Right lobe of liver (tissue), 6 donors: Measurements from ENCODE around the gene FOXP4. TPM values are rescaled to one million over a fixed set of nuclear protein-coding genes. Genes with fewer than 3 reads are reported as not detected.

Experiments
- ATAC-seq, 4 donors: fragments of 200-7000 bp; cut with Tn5 transposase; one replicate each; pipeline ENCODE4 v1.9.1; 2020; ENCODE audit warnings: mild to moderate bottlenecking in 4 of 4, moderate library complexity in 4 of 4
- DNase-seq, 3 donors: peaks; one replicate each; pipeline ENCODE4 v3.0.0-alpha.2; 2020
- H3K27ac ChIP-seq, 3 donors: fragments of 200-600 bp; one replicate each; pipeline ENCODE4 v1.8.0; 2022
- H3K27me3 ChIP-seq, 2 donors: fragments of 200-600 bp; one replicate each; pipeline ENCODE4 v1.8.0; 2022
- H3K36me3 ChIP-seq, 4 donors: fragments of 200-600 bp; sonication (generic) in 1 of 4; one replicate each; pipeline versions ENCODE4 v1.5.1 to v1.8.0; 2017 to 2022; ENCODE audit warnings: control low read depth in 1 of 4
- H3K4me1 ChIP-seq, 4 donors: fragments of 200-600 bp; sonication (generic) in 1 of 4; one replicate each; pipeline versions ENCODE4 v1.5.1 to v1.8.0; 2017 to 2022; ENCODE audit warnings: control low read depth in 1 of 4
- H3K4me3 ChIP-seq, 3 donors: fragments of 200-600 bp; one replicate each; pipeline ENCODE4 v1.8.0; 2022
- H3K9me3 ChIP-seq, 4 donors: fragments of 200-600 bp; sonication (generic) in 1 of 4; one replicate each; pipeline versions ENCODE4 v1.5.1 to v1.8.0; 2017 to 2022; ENCODE audit warnings: control low read depth in 1 of 4
- POLR2A ChIP-seq: fragments of 450-650 bp; IDR thresholded peaks from one replicate; pipeline ENCODE4 v1.6.1; 2017; ENCODE audit warnings: antibody characterized with exemption, mild to moderate bottlenecking
- WGBS: methylation state at CpG from one replicate; pipeline ENCODE4 v1.1.6; 2018; ENCODE audit warnings: low coverage, low lambda C conversion rate; ENCODE audit not compliant: insufficient coverage; ENCODE audit errors: missing lambda C conversion rate; 5-methylcytosine and 5-hydroxymethylcytosine counted together
- intact Hi-C, 2 donors: fragments of 100-400 bp; cut with DNase I; formaldehyde crosslinking; loops; one replicate each; pipeline versions ENCODE4 v1.11.2 to v1.14.1; 2022
- total RNA-seq, 6 experiments: library from RNA; depleted of rRNA in 2 of 6; stranded (reverse); fragments of >200 nt in 2 of 6; fragmentation: NEBNext Ultra II Directional in 3 of 6; extraction: Animal tissue kit (Norgen Biotek cat#: 25700) in 3 of 6; gene quantifications; one replicate each; pipeline versions ENCODE4 v1.1.0 to v1.2.4, GENCODE V29; 2016 to 2023
- TF ChIP-seq, protein P1 (sequence below), 4 donors: fragments of 200-600 bp in 3 of 4; fragments of 450-650 bp in 1 of 4; IDR thresholded peaks; one replicate each; pipeline versions ENCODE4 v1.5.1 to v1.8.0; 2016 to 2022; ENCODE audit warnings: antibody characterized with exemption in 4 of 4, mild to moderate bottlenecking in 2 of 4
- donor health status: DM: no; HTN: yes; CAD: no.
- donor health status: DM: no; HTN: no; CAD: no.
- donor health status: DM: no; HTN: no; CAD: no.
- donor health status: DM: no; HTN: yes; CAD: no.
- donor health status: DM: no; HTN: yes; CAD: no.

FOXP4 gene
- total RNA-seq, 6 experiments from 2014 or later, result 12.6 to 19.2 (median 14.9) TPM

DNA sequence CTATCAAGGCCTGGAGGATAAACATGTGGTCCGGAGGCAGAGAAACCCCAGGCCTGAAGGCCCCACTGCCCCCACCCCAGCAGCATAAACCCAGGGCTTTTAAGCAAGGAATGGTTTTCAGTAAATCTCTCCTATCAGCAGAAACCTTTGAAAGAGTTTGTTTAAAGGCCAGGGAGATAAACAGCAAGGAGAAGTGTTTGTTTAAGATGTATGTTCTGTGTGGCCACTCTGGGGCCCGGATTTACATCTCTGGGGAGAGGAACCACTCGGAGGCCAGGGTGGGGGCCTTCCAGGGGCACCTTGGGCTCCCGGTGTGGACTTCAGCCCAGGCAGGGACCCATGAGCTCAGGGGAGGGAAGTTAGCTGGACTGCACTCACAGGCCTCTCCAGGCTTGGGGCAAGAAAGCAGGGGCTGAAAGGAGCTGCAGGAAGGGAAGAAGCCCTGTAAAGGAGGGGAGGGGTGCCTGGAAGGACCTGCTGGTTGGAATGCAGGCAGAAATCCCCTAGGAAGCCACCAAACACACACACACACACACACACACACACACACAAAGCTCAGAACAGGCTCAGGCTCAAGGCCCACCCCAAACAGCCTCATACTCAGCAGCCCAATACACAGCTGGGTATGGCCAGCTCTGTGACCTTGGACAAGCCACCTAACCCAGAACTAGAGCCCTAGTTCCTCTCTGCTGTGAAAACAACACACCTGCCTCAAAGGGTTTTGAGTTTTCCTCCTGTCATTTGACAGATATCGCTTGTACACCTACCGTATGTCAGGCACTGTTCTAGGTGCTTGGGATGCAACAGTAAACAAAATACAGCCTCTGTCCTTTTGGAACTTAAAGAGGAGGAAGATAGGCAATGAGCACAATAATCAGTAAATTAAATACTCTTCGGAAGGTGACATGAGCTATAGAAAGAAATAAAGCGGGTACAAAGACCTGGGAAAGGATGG is 26.2 kb upstream of the FOXP4 start:
- DNase-seq, result no peak
- no peaks in the 10 kb centered on the region for H3K9me3 ChIP-seq
- intact Hi-C loops, result no loop called here
- no peaks in the 10 kb centered on the region for H3K4me1 ChIP-seq
- no peaks in the 10 kb centered on the region for H3K36me3 ChIP-seq
- TF ChIP-seq POLR2A, result no peak
- TF ChIP-seq, protein P1, sequence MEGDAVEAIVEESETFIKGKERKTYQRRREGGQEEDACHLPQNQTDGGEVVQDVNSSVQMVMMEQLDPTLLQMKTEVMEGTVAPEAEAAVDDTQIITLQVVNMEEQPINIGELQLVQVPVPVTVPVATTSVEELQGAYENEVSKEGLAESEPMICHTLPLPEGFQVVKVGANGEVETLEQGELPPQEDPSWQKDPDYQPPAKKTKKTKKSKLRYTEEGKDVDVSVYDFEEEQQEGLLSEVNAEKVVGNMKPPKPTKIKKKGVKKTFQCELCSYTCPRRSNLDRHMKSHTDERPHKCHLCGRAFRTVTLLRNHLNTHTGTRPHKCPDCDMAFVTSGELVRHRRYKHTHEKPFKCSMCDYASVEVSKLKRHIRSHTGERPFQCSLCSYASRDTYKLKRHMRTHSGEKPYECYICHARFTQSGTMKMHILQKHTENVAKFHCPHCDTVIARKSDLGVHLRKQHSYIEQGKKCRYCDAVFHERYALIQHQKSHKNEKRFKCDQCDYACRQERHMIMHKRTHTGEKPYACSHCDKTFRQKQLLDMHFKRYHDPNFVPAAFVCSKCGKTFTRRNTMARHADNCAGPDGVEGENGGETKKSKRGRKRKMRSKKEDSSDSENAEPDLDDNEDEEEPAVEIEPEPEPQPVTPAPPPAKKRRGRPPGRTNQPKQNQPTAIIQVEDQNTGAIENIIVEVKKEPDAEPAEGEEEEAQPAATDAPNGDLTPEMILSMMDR (IDR thresholded peaks at IDR 0.05), result no peak
- H3K27me3 ChIP-seq, result no peaks in the 10 kb centered on the region
- ATAC-seq, result no peak
- no peak overlapping the region for H3K4me3 ChIP-seq
- H3K27ac ChIP-seq, result no peak overlapping the region
- 89% methylated on average over 5 of the region's 8 CpGs for WGBS

GRCh38 chr6:41522780-41523548 is 23.2 kb upstream of the FOXP4 start:
- intact Hi-C loops, result no loop called here
- Histone ChIP-seq H3K27ac (no peak overlapping the region), H3K27me3 (no peaks in the 10 kb centered on the region), H3K4me3 (no peak overlapping the region), H3K9me3 (no peaks in the 10 kb centered on the region), H3K4me1 (no peaks in the 10 kb centered on the region), H3K36me3 (no peaks in the 10 kb centered on the region)
- WGBS, result 59% methylated on average over 9 of the region's 15 CpGs
- ATAC-seq, result no peak
- TF ChIP-seq POLR2A, result no peak
- TF ChIP-seq, protein P1 (IDR thresholded peaks at IDR 0.05), result no peak
- DNase-seq, result no peak

GRCh38 chr6:41523915-41524633 is 22.1 kb upstream of the FOXP4 start:
- no peaks in the 10 kb centered on the region for H3K4me1 ChIP-seq
- WGBS, result 37% methylated on average over 14 of the region's 14 CpGs
- no peak overlapping the region for H3K27ac ChIP-seq
- ATAC-seq (no peak), DNase-seq (no peak)
- H3K36me3 ChIP-seq, result no peaks in the 10 kb centered on the region
- no peaks in the 10 kb centered on the region for H3K27me3 ChIP-seq
- intact Hi-C loops, result no loop called here
- no peak overlapping the region for H3K4me3 ChIP-seq
- H3K9me3 ChIP-seq, result no peaks in the 10 kb centered on the region
- TF ChIP-seq, protein P1 (IDR thresholded peaks at IDR 0.05), result no peak
- no peak for TF ChIP-seq POLR2A

DNA sequence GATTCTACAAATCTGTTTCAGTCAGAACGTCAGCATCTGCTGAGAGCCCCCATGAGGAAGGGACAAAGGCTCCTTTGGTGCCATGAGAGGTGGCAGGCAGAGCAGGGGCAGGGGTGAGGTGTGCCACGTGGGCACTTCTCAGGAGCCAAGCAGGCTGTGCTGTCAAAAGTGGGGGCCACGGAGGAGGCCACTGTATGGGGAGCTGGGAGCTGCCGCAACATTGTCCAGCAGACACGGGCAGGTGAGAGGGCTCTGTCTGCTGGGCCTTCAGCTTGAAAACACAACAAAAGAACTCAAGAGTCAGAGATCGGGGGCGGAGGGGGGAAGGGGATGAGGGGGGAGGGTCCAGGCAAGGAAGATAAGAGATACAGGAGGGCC is 21.6 kb upstream of the FOXP4 start:
- H3K27ac ChIP-seq, result no peak overlapping the region
- H3K4me3 ChIP-seq, result no peak overlapping the region
- no peaks in the 10 kb centered on the region for H3K4me1 ChIP-seq
- no peaks in the 10 kb centered on the region for H3K36me3 ChIP-seq
- 42% methylated on average over 7 of the region's 7 CpGs for WGBS
- intact Hi-C loops, result no loop called here
- no peaks in the 10 kb centered on the region for H3K9me3 ChIP-seq
- no peak for ATAC-seq
- TF ChIP-seq, protein P1 (IDR thresholded peaks at IDR 0.05), result no peak
- TF ChIP-seq POLR2A, result no peak
- DNase-seq, result no peak
- no peaks in the 10 kb centered on the region for H3K27me3 ChIP-seq
